Dedifferentiated amniotic fluid mesenchymal stem cell (primary cell): Measurements from ENCODE around the gene BPIFA2.
A peak's percentile ranks its signal among the peaks of the same experiment; 100 is the strongest.

Experiments used
- DNase-seq: peaks from one replicate; pipeline ENCODE4 v3.0.0-alpha.2; 2016; ENCODE audit errors: extremely low spot score

Gene BPIFA2

DNA sequence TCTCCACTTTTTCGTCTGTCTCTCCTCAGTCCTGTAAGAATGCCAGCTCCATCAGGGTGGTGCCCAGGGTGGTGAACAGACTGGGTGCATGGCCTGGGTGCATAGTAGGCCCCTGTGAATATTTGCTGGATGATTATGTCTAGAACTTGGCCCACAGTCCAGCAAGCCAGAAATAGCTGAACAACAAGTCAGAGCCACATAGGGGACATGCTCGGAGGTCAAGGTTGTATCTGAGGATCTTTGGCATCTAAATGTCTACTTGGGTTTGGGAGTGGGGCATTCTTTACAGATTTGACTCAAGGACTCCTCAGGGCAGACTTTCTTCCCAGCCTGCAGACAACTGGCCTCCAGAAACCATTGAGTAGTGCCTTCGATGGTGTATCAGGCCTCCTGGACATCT is 31.1 kb downstream of the BPIFA2 start:
- no peak for DNase-seq

DNA sequence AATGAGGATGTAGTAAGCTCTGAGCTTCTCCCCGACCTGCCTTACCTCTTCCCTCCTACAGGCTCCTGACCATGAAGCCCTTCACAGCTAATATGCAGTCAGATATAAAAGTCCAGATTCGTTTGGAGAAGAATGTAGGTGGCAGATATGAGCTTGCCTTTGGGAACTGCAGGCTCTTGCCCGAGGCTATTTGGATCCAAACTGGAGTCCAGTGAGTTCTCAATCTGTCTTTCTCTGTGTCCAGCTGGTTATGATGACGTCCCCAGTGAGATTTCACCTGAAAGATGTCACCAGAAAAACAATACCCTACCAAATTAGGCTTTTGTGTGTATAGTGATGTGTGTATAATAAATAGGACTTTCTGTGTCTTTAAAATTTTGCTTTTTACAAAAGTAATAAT is 34.5 kb downstream of the BPIFA2 start:
- no peak for DNase-seq

DNA sequence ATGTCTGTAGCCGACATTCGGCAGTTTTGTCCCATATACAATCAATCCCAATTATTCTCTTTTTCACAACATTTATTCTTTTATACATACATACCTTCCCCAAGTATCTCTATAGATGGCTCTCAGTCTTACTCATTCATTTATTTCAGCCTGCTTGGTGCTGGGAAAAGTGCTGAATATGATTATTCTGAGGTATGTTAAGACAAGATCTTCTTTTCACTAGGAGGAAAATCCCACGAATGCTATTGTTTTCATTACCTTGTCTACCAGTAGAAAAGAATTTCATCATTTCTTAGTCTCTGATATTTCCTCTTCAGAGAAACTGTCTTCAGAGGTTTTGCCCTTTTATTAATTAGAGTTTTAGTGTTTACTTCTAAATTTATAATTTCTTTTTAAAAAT is 35.5 kb downstream of the BPIFA2 start:
- DNase-seq = no peak

DNA sequence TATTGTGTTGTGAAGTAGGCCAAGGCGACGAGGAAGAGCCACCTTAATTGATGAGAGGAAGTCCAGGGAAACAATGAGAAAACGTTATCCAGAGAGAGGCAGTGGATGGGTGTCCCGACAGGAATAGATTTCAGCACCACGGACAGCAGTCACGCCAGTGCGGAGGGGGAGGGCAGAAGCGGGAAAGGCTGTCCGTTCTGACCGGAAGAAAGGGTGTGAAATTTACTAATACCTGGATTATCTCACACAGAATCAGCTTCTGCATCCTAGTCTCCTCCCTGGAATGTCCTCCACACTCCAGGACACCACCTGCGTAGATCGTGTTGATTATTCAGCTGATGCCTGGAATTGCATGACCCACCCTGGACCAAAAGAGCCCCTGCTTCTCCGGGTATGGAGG is 41.8 kb downstream of the BPIFA2 start:
- DNase-seq = peak; percentile 44

DNA sequence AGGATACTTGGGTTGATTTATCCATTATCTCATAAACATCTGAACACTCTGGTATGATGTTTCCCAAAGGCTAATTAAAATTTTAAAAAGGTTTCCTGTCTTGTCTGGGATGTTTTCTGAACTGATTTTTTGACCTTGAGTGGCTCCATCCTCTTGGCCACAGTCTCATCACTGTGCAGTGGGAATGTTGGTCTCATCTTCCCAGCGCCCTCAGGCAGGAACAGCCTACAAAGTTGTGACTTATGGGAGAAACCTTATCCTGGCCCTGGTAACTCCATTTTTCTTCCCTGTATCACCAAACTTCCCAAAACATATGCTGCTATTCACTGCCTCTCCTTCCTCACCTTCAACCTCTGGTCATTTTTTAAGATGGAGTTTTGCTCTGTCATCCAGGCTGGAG is 42.4 kb downstream of the BPIFA2 start:
- no peak for DNase-seq

DNA sequence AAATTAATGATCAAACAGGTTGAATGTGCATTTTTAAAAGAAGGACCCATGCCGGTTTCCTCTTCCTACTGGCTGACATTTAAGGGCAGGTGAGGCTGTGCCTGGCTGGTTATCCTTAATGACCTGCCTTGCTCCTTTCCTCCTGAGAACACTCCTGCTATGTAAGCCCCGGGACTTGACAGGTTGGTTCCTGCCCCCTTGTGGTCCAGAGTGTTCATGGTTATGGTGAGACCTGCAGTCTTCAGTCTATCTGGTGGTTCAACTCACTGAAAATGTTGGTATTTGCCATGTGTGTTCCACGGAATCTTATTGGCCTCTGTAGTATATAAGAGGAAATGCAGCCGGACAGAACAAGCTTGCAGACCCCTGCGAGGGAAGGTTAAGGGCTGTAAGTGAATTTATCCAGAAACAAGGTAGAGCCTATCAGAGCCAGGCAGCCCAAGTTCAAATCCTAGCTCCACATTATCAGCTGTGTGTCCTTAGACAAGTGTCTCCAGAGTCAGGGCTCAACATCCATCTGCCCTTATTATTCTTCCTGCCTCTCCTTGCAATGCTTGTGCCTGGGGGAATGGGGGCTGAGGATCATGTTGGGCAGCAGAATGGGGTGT is 44.0 kb downstream of the BPIFA2 start:
- DNase-seq = no peak

DNA sequence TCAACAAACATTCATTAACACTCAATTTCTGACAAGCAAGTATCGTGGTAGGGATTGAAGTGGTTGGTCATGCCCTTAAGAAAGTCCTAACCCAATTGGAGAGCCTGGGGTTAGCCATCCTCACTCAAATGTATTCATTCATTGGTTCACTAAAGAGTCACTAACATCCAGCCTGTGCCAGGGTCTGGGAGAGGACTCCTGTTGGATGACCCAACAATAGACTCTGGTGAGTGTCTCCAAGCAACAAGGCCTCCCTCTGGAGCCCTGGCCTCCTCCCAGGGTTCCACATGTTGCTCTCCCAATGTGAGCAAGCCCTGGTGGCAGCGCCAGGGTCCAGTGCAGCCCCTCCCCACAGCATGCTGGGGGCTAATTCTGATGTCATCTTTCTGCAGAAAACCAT is 49.1 kb downstream of the BPIFA2 start, which contains the start of gene BPIFA3:
Gene BPIFA3, plus strand, starts transcription at position 301 of the 400 bp plus-strand sequence. CDS start 185 bp downstream, outside the sequence.
- no peak for DNase-seq

DNA sequence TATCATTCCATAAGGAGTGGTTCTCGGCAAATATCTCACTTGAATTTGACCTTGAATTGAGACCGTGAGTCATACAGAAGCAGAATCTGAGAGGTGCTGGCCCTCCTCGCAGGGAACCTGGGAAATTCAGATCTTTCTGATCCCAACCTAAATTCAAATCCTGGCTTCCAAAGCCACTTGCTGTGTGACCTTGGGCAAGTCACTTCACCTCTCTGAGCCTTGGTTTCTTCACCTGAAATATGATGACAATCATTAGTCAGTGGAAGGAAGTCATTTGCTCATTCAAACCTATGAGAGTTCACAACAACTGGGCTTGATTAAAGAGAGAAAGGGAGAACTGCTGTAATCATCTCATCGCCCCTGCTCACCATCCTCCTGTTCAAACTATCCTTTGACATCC is 56.4 kb downstream of the BPIFA2 start:
- DNase-seq = no peak

DNA sequence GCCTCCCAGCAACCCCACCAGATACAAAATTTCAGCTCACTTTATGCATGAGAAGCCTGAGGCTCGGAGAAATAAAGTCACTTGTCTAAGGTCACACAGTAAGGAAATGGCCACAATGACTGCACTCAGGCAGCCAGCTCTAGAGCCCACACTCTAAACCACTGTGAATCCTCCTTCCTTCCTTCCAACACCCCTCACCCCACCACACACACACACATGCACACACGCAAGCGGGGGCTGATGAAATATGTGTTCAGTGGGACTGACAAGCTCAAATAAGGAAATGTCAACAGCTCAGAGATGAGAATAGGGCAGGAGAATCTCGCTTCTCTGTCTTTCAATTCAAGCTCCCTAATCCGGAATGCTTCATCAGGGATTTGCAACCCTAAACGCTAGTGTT is 61.9 kb downstream of the BPIFA2 start:
- no peak for DNase-seq
